Measurements from ENCODE around the gene CXCL11. TPM values are rescaled to one million over a fixed set of nuclear protein-coding genes. Genes with fewer than 3 reads are reported as not detected.

Gene CXCL11
- total RNA-seq, 2 experiments from 2014 or later, result not detected

GRCh38 chr4:76013540-76013939, 22.3 kb downstream of the CXCL11 start:
- POLR2A ChIA-PET, result no interaction called here
- no peak for TF ChIP-seq CTCF (IDR thresholded peaks at IDR 0.05)
- Mint-ChIP-seq H3K4me1 (ENCODE audit: low read depth) (no peaks in the 10 kb centered on the region), H3K36me3 (ENCODE audit: low read depth) (no peaks in the 10 kb centered on the region), H3K27me3 (peaks cover 8% of the 10 kb centered on the region), H3K4me3 (no peak overlapping the region), H3K27ac (no peak overlapping the region), H3K9me3 (no peaks in the 10 kb centered on the region)
- intact Hi-C loops (cut with DNase I, micrococcal nuclease), result no loop called here
- ATAC-seq (ENCODE audit: poor library complexity) (no peak), DNase-seq (no peak)
- H3K36me3 ChIP-seq (ENCODE audit: insufficient read depth, low read length), result no peaks in the 10 kb centered on the region
- no peak overlapping the region for H3K27ac ChIP-seq (ENCODE audit: low read depth in 1 of 2, low read length in 2 of 2)
- CTCF ChIA-PET, result no interaction called here
- H3K27me3 ChIP-seq (ENCODE audit: control insufficient read depth in 1 of 2, insufficient read depth in 2 of 2, low read length in 2 of 2), result no peaks in the 10 kb centered on the region
- H3K4me3 ChIP-seq (ENCODE audit: low read length), result no peak overlapping the region
- no peaks in the 10 kb centered on the region for H3K4me1 ChIP-seq (ENCODE audit: insufficient read depth, low read length)
- peaks cover 0 to 8% of the 10 kb centered on the region in 2 experiments for H3K9me3 ChIP-seq (ENCODE audit: control insufficient read depth in 1 of 2, insufficient read depth in 1 of 2, low read length in 2 of 2)

GRCh38 chr4:76012388-76012801, 23.5 kb downstream of the CXCL11 start:
- H3K9me3 ChIP-seq (ENCODE audit: control insufficient read depth in 1 of 2, insufficient read depth in 1 of 2, low read length in 2 of 2), result peaks cover 0 to 8% of the 10 kb centered on the region in 2 experiments
- no peaks in the 10 kb centered on the region for H3K36me3 Mint-ChIP-seq (ENCODE audit: low read depth)
- no peak overlapping the region for H3K27ac ChIP-seq (ENCODE audit: low read depth in 1 of 2, low read length in 2 of 2)
- peaks cover 9% of the 10 kb centered on the region for H3K27me3 Mint-ChIP-seq
- ATAC-seq (ENCODE audit: poor library complexity) (no peak), DNase-seq (no peak)
- no peaks in the 10 kb centered on the region for H3K27me3 ChIP-seq (ENCODE audit: control insufficient read depth in 1 of 2, insufficient read depth in 2 of 2, low read length in 2 of 2)
- POLR2A ChIA-PET, result no interaction called here
- no peak overlapping the region for H3K4me3 Mint-ChIP-seq
- no peak for TF ChIP-seq CTCF (IDR thresholded peaks at IDR 0.05)
- no peaks in the 10 kb centered on the region for H3K9me3 Mint-ChIP-seq
- H3K4me1 ChIP-seq (ENCODE audit: insufficient read depth, low read length), result no peaks in the 10 kb centered on the region
- H3K4me1 Mint-ChIP-seq (ENCODE audit: low read depth), result no peaks in the 10 kb centered on the region
- intact Hi-C loops (cut with DNase I, micrococcal nuclease), result no loop called here
- no peaks in the 10 kb centered on the region for H3K36me3 ChIP-seq (ENCODE audit: insufficient read depth, low read length)
- H3K27ac Mint-ChIP-seq, result no peak overlapping the region
- CTCF ChIA-PET, result interaction anchor here (1.3 kb wide), 1 partner anchor 17 kb away, joined by 4 read pairs; no protein-coding TSS in a partner anchor
- no peak overlapping the region for H3K4me3 ChIP-seq (ENCODE audit: low read length)

- intact Hi-C loops (cut with DNase I, micrococcal nuclease), result no loop called here
- H3K4me3 Mint-ChIP-seq, result no peak overlapping the region
- no peaks in the 10 kb centered on the region for H3K9me3 Mint-ChIP-seq
- Histone ChIP-seq H3K27me3 (ENCODE audit: control insufficient read depth in 1 of 2, insufficient read depth in 2 of 2, low read length in 2 of 2) (no peaks in the 10 kb centered on the region), H3K27ac (ENCODE audit: low read depth in 1 of 2, low read length in 2 of 2) (no peak overlapping the region), H3K4me3 (ENCODE audit: low read length) (no peak overlapping the region), H3K4me1 (ENCODE audit: insufficient read depth, low read length) (no peaks in the 10 kb centered on the region), H3K9me3 (ENCODE audit: control insufficient read depth in 1 of 2, insufficient read depth in 1 of 2, low read length in 2 of 2) (peaks cover 0 to 8% of the 10 kb centered on the region in 2 experiments), H3K36me3 (ENCODE audit: insufficient read depth, low read length) (no peaks in the 10 kb centered on the region)
- no peaks in the 10 kb centered on the region for H3K4me1 Mint-ChIP-seq (ENCODE audit: low read depth)
- TF ChIP-seq CTCF (IDR thresholded peaks at IDR 0.05), result no peak
- DNase-seq (no peak), ATAC-seq (ENCODE audit: poor library complexity) (no peak)
- no peaks in the 10 kb centered on the region for H3K36me3 Mint-ChIP-seq (ENCODE audit: low read depth)
- H3K27ac Mint-ChIP-seq, result no peak overlapping the region
- CTCF ChIA-PET, result interaction anchor here (1.3 kb wide), 1 partner anchor 16 kb away, joined by 4 read pairs; no protein-coding TSS in a partner anchor
- POLR2A ChIA-PET, result no interaction called here
- H3K27me3 Mint-ChIP-seq, result peaks cover 9% of the 10 kb centered on the region
These were observed 24.0 kb downstream of the CXCL11 start for GRCh38 chr4:76011700-76012387.
